H9 (cell line): ENCODE data around the gene SLC16A13. TPM values are rescaled to one million over a fixed set of nuclear protein-coding genes. Genes with fewer than 3 reads are reported as not detected.

Experiments
- DNase-seq: peaks from one replicate; pipeline ENCODE4 v3.0.0-alpha.2; 2017
- H2AFZ ChIP-seq: one replicate; pipeline ENCODE4 v1.6.1; 2013; ENCODE audit warnings: mild to moderate bottlenecking, low read length, control low read depth, moderate library complexity
- H2AK5ac ChIP-seq: 2 replicates; pipeline ENCODE4 v1.6.1; 2013; ENCODE audit warnings: low read length, control low read depth, mixed read lengths; ENCODE audit not compliant: insufficient read length
- H2BK120ac ChIP-seq: one replicate; pipeline ENCODE4 v1.6.1; 2013; ENCODE audit warnings: low read depth, mild to moderate bottlenecking, low read length, control low read depth, inconsistent platforms; ENCODE audit not compliant: poor library complexity, severe bottlenecking
- H2BK12ac ChIP-seq: 2 replicates; pipeline ENCODE4 v1.6.1; 2013; ENCODE audit warnings: low read length, control low read depth, mixed read lengths, low read depth; ENCODE audit not compliant: insufficient read length
- H2BK15ac ChIP-seq: 2 replicates; pipeline ENCODE4 v1.6.1; 2013; ENCODE audit warnings: low read depth, low read length, control low read depth
- H2BK20ac ChIP-seq: one replicate; pipeline ENCODE4 v1.6.1; 2013; ENCODE audit warnings: low read depth, mild to moderate bottlenecking, low read length, control low read depth, inconsistent platforms; ENCODE audit not compliant: poor library complexity, severe bottlenecking
- H2BK5ac ChIP-seq: 2 replicates; pipeline ENCODE4 v1.6.1; 2013; ENCODE audit warnings: low read length, control low read depth, mixed read lengths; ENCODE audit not compliant: insufficient read length
- H3K14ac ChIP-seq: 2 replicates; pipeline ENCODE4 v1.6.1; 2013; ENCODE audit warnings: low read length, control low read depth; ENCODE audit not compliant: insufficient read depth
- H3K18ac ChIP-seq: 2 replicates; pipeline ENCODE4 v1.6.1; 2013; ENCODE audit warnings: low read depth, mild to moderate bottlenecking, mixed read lengths, low read length, control low read depth; ENCODE audit not compliant: insufficient read length
- H3K23ac ChIP-seq: 2 replicates; pipeline ENCODE4 v1.6.1; 2013; ENCODE audit warnings: low read length, control low read depth, mixed read lengths, low read depth; ENCODE audit not compliant: insufficient read length
- H3K23me2 ChIP-seq: 2 replicates; pipeline ENCODE4 v1.6.1; 2013; ENCODE audit warnings: low read depth, mild to moderate bottlenecking, mixed read lengths, low read length, control low read depth; ENCODE audit not compliant: insufficient read length, poor library complexity, severe bottlenecking
- H3K27ac ChIP-seq: 2 replicates; pipeline ENCODE4 v1.5.1; 2013; ENCODE audit warnings: low read length, control low read depth, mixed read lengths, low read depth; ENCODE audit not compliant: insufficient read length
- H3K27me3 ChIP-seq: 2 replicates; pipeline ENCODE4 v1.6.1; 2013; ENCODE audit warnings: low read length, control low read depth, inconsistent platforms; ENCODE audit not compliant: insufficient read depth
- H3K4ac ChIP-seq: 2 replicates; pipeline ENCODE4 v1.6.1; 2013; ENCODE audit warnings: low read depth, mild to moderate bottlenecking, control low read depth, inconsistent platforms, low read length, moderate library complexity
- H3K4me1 ChIP-seq: 2 replicates; pipeline ENCODE4 v1.6.1; 2013; ENCODE audit warnings: low read length, control low read depth, inconsistent platforms; ENCODE audit not compliant: insufficient read depth
- H3K4me2 ChIP-seq: 2 replicates; pipeline ENCODE4 v1.6.1; 2013; ENCODE audit warnings: low read length, control low read depth, mixed read lengths; ENCODE audit not compliant: insufficient read length, insufficient read depth
- H3K56ac ChIP-seq: 2 replicates; pipeline ENCODE4 v1.6.1; 2013; ENCODE audit warnings: low read depth, mild to moderate bottlenecking, mixed read lengths, low read length, control low read depth; ENCODE audit not compliant: insufficient read length
- H3K79me1 ChIP-seq: 2 replicates; pipeline ENCODE4 v1.6.1; 2013; ENCODE audit warnings: low read depth, mild to moderate bottlenecking, moderate library complexity, low read length, control low read depth, inconsistent platforms; ENCODE audit not compliant: insufficient read depth, poor library complexity, severe bottlenecking
- H3K79me2 ChIP-seq: 2 replicates; pipeline ENCODE4 v1.6.1; 2013; ENCODE audit warnings: low read length, control low read depth, inconsistent platforms; ENCODE audit not compliant: insufficient read depth
- H3K9ac ChIP-seq: 2 replicates; pipeline ENCODE4 v1.6.1; 2013; ENCODE audit warnings: low read length, control low read depth, mixed read lengths; ENCODE audit not compliant: insufficient read length; ENCODE audit errors: extremely low read depth
- H3K9me3 ChIP-seq: one replicate; pipeline ENCODE4 v1.6.1; 2013; ENCODE audit warnings: low read depth, low read length, inconsistent platforms; ENCODE audit not compliant: control insufficient read depth
- H3T11ph ChIP-seq: one replicate; pipeline ENCODE4 v1.6.1; 2013; ENCODE audit warnings: mild to moderate bottlenecking, low read length, control low read depth, inconsistent platforms
- H4K20me1 ChIP-seq: one replicate; pipeline ENCODE4 v1.6.1; 2013; ENCODE audit not compliant: control insufficient read depth, insufficient read length, insufficient read depth
- H4K5ac ChIP-seq: 2 replicates; pipeline ENCODE4 v1.6.1; 2013; ENCODE audit warnings: low read depth, mild to moderate bottlenecking, mixed read lengths, low read length, control low read depth; ENCODE audit not compliant: insufficient read length
- H4K8ac ChIP-seq: replicated peaks from 2 replicates; pipeline ENCODE4 v1.6.1; 2013; ENCODE audit warnings: low read length, control low read depth, mixed read lengths, low read depth; ENCODE audit not compliant: insufficient read length
- H4K91ac ChIP-seq: 2 replicates; pipeline ENCODE4 v1.6.1; 2013; ENCODE audit warnings: low read depth, mild to moderate bottlenecking, moderate library complexity, mixed read lengths, low read length, control low read depth; ENCODE audit not compliant: insufficient read length
- H3K27ac Mint-ChIP-seq, 3 experiments: 2 replicates in 2 of 3; 3 replicates in 1 of 3; pipeline ENCODE4 v1.8.0; 2020 to 2021; ENCODE audit warnings: mixed read lengths in 3 of 3, mild to moderate bottlenecking in 1 of 3, moderate library complexity in 1 of 3
- H3K27me3 Mint-ChIP-seq: 2 replicates; pipeline ENCODE4 v1.8.0; 2021; ENCODE audit warnings: low read depth, mild to moderate bottlenecking, moderate library complexity, mixed read lengths
- H3K36me3 Mint-ChIP-seq, 3 experiments: 2 replicates in 2 of 3; 3 replicates in 1 of 3; pipeline ENCODE4 v1.8.0; 2020 to 2021; ENCODE audit warnings: low read depth in 3 of 3, mixed read lengths in 3 of 3; ENCODE audit not compliant: insufficient read depth in 1 of 3
- H3K4me1 Mint-ChIP-seq, 2 experiments: 2 replicates each; pipeline ENCODE4 v1.8.0; 2020; ENCODE audit warnings: mixed read lengths in 2 of 2
- H3K4me3 Mint-ChIP-seq, 2 experiments: 2 replicates in 1 of 2; 3 replicates in 1 of 2; pipeline ENCODE4 v1.8.0; 2020 to 2021; ENCODE audit warnings: mild to moderate bottlenecking in 2 of 2, mixed read lengths in 2 of 2, moderate library complexity in 1 of 2
- H3K9me3 Mint-ChIP-seq, 2 experiments: 2 replicates in 1 of 2; 3 replicates in 1 of 2; pipeline ENCODE4 v1.8.0; 2020; ENCODE audit warnings: mild to moderate bottlenecking in 2 of 2, mixed read lengths in 2 of 2, moderate library complexity in 1 of 2
- CTCF ChIP-seq: fragments of 200-600 bp; sonication (generic); conservative IDR thresholded peaks from 3 replicates; pipeline ENCODE4 v1.8.0; 2021; ENCODE audit warnings: antibody characterized with exemption, mild to moderate bottlenecking
- WGBS: extraction: QIAGEN DNeasy Blood & Tissue Kit; methylation state at CpG from one replicate; pipeline ENCODE4 v1.1.7; 2013; ENCODE audit warnings: missing lambda C conversion rate, low lambda C conversion rate, mixed read lengths; ENCODE audit not compliant: insufficient read length; ENCODE audit errors: extremely low coverage; 5-methylcytosine and 5-hydroxymethylcytosine counted together
- total RNA-seq: library from RNA; stranded (reverse); gene quantifications from 2 replicates; pipeline ENCODE4 v1.2.1, GENCODE V29; 2021

The SLC16A13 gene
- total RNA-seq, 1 experiment from 2014 or later: 6.1 TPM

- Mint-ChIP-seq H3K4me3 (no peak overlapping the region), H3K4me1 (peaks cover 4 to 9% of the 10 kb centered on the region in 2 experiments), H3K27me3 (no peaks in the 10 kb centered on the region), H3K27ac (peak overlapping the region in 1 of 3 experiments; percentile 52; a peak in 2 of 7 replicates), H3K36me3 (peaks cover 4 to 15% (median 8%) of the 10 kb centered on the region in 3 experiments; a peak in 5 of 7 replicates), H3K9me3 (no peaks in the 10 kb centered on the region)
- no peak overlapping the region for H2BK12ac ChIP-seq
- no peaks in the 10 kb centered on the region for H3K27me3 ChIP-seq
- no peak for DNase-seq
- H2BK5ac ChIP-seq: no peak overlapping the region
- no peaks in the 10 kb centered on the region for H3K23me2 ChIP-seq
- H3T11ph ChIP-seq: no peak overlapping the region
- H4K20me1 ChIP-seq: no peaks in the 10 kb centered on the region
- H3K23ac ChIP-seq: no peak overlapping the region
- no peak overlapping the region for H2AK5ac ChIP-seq
- no peak overlapping the region for H2BK20ac ChIP-seq
- no peak overlapping the region for H3K56ac ChIP-seq
- no peak overlapping the region for H3K4ac ChIP-seq
- no peak overlapping the region for H3K27ac ChIP-seq
- no peak overlapping the region for H4K91ac ChIP-seq
- H3K9ac ChIP-seq: no peak overlapping the region
- peaks cover 11% of the 10 kb centered on the region for H3K79me1 ChIP-seq
- no peak overlapping the region for H2BK120ac ChIP-seq
- no peak overlapping the region for H2BK15ac ChIP-seq
- H2AFZ ChIP-seq: no peak overlapping the region
- no peaks in the 10 kb centered on the region; the same call in 1 of the 2 replicates for H3K79me2 ChIP-seq
- no peak overlapping the region for H3K18ac ChIP-seq
- no peaks in the 10 kb centered on the region for H3K9me3 ChIP-seq
- WGBS: no CpG with 5 or more reads among the region's 2 CpGs
- H3K4me1 ChIP-seq: no peaks in the 10 kb centered on the region
- H4K8ac ChIP-seq: no peak overlapping the region
- H3K4me2 ChIP-seq: no peak overlapping the region
- TF ChIP-seq CTCF: no peak
- H3K14ac ChIP-seq: no peak overlapping the region
- no peak overlapping the region for H4K5ac ChIP-seq
These were observed 28.7 kb upstream of the SLC16A13 start for GRCh38 chr17:7007143-7007542.
